HG03521 (cell line): ENCODE data around the gene DLST.
A peak's percentile ranks its signal among the peaks of the same experiment; 100 is the strongest.

Experiments used
- ATAC-seq: cut with Tn5 transposase; IDR thresholded peaks from one replicate; pipeline ENCODE4 v1.9.1; 2021; ENCODE audit warnings: mild to moderate bottlenecking, moderate library complexity; ENCODE audit not compliant: unreplicated experiment

The DLST gene

DNA sequence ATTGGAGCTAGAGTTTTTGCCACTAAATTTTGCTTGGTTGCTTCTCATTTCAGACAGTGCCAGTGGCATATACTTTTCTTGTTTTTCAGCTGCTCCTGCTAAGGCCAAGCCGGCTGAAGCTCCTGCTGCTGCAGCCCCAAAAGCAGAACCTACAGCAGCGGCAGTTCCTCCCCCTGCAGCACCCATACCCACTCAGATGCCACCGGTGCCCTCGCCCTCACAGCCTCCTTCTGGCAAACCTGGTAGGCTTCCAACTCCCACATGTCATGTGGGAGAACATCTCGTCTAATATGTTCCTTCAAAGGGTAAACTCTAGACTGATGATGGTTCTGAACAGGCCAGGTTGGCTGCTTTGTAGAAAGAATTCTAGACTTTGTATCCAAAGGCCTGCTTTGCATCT, 11.0 kb downstream of the DLST start:
- ATAC-seq: no peak

DNA sequence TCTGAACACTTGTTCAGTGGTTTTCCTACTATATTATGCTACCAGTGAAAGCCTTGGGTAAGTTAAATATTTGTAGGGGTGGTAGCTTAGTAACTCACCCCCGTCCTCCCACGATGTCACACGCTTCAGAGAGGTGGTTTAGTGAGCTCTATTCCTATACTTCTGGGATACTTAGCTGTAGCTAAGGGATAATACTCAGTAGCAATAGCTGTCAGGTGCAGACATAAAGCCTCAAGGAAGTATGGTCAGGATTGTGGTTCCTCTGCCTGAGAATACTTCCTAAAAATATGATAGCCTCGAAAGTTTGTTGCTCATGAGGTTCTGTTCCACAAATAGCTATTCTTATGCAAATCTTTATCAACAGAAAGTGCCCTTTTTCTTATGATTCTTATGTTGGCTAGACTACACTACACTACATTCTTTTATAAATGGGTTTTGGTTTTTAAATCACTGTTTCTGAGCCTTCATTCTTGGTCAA, 11.9 kb downstream of the DLST start:
- ATAC-seq: peak; percentile 57

DNA sequence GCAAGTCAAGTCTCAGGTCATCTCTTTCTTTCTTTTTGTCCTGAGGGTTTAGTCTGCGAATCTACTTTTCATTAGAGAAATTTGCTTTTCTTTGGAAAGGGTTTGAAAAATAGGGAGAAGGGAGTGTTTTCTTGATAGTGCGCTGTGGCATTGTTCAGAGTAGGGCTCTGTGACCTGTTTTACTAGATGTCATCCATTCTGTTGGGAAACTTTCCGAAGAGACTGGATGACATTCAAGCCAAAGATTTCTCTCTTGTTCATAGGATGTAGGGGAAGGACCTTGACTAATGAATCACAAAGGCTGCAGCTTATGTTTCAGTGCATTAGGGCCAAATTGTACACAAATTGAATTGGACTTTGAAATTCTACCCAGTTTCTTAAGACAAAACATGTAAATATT, 14.7 kb downstream of the DLST start:
- no peak for ATAC-seq

DNA sequence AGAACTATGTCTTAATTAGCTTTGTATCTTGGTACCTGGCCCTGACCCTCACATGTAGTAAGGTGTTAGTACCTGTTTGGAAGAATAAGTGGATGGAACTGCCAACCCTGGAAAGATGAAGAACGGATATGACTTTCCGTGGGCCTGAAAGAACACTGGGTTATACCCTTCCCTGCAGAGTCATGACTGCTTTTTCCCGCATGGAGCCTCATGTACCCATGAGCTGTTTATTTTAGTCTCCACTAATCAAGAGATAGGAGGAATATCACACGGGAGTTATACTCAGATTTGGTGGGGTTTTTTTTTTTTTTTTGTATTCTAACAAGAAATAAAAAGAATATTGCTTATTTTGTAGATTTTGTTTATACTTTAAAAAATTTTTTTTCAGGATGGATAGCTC, 15.9 kb downstream of the DLST start:
- ATAC-seq: no peak

DNA sequence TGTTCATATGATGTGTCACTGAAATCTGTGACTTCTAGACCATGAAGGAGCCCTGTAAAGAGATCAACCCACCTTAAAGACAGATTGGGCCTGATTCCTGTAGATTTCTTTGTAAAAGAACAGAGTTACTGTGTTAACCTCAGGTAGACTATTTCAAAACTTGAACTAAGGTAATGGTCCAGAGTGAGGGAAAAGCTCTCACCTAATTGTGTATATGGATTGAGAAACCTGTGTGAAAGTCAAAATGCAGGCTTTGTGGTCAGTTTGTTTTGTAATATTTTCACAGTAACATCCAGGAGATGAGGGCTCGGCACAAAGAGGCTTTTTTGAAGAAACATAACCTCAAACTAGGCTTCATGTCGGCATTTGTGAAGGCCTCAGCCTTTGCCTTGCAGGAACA, 16.4 kb downstream of the DLST start:
- no peak for ATAC-seq

DNA sequence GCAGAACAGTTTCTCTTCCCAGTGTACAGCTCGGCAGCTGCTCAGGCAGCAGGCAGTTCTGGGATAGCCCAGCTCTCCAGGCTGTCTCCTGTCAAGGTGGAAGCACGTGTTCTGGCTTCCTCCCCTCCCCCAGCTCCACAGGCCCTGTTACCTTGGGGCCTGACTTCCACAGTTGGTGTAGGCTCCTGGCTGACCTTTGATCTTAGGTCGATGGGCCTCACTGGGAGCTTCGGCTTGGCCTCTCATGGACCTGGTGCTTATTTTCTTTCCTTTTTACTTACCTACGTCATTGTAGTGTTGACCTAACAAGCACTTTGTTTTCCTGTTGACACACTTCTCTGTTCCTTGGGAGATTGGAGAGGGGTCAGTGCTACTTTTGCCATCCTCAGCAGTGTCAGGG, 17.0 kb downstream of the DLST start:
- ATAC-seq: no peak

DNA sequence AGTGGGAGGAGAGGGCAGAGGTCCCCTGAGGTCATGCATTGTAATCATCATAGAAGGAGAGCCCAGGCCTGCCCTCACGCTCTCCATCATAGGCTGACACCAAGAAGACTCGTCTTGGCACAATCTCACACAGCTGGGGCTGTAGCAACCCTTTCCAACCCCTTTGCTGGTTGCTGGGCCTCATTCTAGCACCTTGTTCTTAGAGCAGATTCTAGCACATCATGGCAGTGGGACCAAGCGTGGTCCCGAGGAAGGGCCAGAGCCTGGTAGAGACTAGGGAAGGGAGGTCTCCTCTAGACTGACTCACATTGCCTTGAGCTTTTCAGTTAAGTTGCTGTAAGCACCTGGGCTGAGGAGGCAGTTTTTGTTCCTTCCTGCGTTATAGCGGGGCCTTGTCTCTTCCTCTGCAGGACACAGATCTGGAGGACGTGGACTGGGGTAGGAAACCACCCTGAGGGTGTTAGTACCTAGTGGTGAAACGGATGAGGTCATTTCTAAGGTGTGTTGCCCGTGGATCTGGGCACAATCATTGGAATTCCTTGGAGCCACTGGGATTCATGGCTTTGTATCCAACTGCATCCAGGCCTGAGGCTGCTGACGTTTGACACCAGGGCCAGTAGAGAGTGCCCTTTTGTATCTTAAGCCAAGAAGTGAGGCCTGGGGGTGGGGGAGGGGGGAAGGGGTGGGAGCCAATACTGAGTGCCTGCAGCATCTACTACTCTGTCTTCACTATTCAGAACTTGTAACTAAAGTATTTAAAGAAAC, 21.4 kb downstream of the DLST start:
- no peak for ATAC-seq

DNA sequence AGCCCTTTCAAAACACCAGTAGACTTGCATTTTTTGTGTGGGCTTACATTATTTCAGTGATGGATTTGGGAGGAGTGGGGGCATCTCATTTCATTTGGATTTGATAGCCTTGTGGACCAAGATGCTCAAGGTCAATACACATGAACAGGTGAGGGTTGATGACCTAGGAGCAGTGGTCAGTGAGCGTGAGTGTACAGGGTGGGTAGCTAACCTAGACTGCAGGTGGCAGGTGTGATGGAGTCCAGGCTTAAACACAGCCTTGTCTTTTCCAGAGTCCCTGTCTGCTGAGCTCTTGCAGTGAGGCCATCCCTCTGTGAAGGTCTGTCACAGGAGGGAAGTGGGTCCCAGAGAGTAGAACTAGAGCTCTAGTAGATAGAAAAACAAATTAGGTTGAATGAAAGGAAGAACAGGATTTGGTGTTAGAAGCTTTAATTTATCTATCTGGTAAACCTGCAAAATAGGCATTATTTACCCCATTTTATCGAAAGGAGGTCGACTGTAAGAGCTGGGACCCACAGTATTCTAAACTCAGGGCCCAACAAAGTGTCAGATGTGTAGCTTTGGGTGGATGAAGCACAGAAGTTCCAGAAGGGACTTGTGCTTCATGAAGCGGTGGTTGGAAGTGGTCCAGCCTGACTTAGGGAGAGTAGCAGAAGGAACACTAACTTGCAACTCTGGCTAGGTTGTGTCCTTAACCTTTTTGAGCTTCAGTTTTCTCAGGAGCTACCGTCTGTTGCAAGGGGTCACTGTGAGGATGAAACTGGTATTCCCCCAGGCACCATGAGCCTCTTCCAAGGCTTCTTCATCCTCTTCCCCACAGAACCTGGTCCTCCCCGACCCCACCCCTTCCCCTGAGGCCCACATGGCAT, 23.2 kb downstream of the DLST start:
- ATAC-seq: no peak

DNA sequence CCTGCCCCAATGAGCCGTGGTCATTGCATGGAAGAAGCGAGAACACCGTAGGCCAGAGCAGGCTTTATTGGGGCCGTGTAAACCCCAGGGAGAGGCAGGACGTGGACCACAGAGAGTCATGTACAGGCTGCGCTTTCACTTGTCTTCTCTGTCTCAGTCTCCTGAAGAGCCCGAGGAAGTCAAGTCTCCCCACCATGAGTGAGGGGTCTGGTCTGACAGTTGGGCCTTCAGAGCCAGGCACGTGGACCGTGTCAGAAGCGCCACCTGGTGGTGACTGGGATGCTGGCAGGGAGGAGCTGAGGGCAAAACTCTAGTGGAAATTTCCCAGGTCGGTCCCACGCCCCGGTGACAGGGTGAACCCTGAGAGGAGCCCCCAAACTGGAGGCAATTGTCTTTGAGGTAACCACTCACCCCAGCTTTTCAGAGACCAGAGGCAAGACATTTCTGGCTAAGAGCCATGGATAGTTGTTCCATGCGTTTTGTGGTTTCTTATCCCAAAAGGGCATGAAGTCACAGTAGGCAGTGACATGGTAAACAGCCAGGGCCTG, 24.0 kb downstream of the DLST start:
- ATAC-seq: no peak

DNA sequence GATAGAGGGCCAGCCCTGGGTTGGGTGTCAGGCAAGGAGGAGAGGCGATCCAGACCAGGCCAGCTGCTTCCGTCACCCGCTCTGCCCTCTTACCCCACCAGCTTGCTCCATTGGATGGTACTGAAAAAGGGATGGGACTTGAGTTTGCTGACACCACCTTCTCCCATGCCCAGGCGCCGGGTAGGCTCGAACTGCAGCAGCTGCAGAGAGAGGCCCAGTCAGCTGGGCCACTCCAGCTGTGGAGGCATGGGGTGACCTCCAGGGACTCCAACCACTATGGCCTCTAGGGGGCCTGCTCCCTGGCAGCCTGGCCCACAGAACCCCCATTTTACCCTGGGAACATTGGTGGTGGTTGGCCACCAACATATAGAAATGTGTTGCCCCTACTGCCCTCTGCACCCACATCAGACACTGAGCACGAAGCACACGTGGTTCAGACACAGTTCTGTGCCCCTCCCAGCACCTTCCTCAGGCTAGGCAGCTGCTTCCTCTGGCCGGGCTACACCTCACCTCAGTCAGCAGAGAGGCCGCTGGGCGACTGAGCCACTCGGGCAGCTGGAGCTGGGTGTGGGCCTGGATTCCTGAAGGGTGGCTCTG, 25.3 kb downstream of the DLST start:
- ATAC-seq: no peak

DNA sequence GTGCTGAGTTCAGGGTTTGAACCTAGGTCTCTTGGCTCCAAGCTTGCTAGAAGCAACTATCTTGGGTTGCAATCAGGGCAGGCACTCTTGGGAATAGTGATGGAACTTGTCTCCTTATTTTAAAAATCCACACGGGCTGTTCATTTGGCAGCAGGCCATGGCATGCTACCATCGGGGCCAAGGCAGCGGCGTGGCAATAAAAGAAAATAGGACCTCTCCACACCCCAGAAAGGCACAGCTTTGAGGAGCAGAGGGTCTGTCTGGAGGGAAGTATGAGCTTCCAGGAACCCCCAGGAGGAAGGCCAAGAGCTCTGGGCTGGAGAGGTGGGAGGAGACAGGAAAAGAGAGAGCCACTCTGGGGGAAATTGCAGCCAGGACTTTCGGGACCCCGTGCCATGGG, 26.0 kb downstream of the DLST start:
- ATAC-seq: no peak

DNA sequence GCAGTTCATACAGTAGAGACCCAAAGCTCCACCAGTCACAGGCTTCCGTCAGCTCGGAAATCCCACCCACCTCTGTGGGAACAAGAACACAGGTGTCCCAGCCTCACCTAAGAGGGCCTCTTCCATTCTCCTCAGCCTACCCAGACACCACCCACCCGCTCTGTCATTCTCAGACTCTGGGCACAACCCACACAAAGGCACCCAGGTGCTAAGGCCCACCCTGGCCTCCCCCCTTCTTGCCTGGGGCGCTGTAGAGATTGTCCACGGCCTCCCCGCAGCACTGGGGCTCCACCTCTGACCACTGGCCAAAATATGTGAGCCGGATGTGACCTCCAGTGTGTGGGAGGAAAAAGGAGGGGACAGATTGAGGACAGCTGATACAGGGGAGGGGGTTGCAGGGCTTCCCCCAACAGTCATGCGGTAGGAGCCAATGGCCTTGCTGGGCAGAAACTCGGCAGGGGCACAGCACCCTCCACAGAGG, 27.2 kb downstream of the DLST start:
- ATAC-seq: no peak

DNA sequence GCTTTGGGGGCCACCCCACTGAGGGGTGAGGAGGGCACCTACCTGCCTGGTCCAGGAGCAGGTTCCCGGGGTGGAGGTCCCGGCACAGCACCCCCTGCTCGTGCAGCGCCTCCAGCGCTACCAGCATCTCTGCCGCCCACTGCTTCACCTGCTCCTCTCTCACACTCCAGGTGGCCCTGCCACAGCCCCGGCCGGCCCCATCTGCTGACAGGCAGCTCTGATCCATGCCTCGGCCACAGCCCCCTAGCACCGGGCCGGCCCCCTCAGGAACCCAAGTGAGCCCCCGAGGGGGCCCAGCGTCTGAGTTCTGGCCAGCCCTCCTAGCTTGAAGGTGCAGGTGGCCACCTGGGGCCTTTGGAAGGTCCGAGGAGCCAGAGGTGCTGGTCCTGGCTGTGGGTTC, 27.8 kb downstream of the DLST start:
- no peak for ATAC-seq

DNA sequence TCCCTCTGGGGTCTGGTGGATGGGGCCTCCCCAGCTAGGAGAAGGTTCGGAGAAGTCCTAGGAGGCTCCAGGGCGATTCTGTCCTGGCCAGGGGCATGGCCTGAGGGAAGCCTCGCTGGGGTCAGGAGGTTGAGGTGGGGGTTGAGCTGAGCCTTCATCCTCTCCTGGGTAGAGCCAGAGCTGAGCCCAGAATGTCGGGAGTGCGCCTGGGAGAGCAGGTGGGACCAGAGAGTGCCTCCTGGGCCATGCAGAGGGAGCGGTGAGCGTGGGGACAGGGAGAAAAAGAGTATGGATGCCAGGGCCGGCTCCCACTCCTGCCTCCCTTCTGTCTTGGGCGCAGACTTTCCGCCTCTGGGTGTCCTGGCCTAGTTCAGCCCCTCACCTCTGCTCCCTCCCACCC, 28.2 kb downstream of the DLST start:
- ATAC-seq: no peak

DNA sequence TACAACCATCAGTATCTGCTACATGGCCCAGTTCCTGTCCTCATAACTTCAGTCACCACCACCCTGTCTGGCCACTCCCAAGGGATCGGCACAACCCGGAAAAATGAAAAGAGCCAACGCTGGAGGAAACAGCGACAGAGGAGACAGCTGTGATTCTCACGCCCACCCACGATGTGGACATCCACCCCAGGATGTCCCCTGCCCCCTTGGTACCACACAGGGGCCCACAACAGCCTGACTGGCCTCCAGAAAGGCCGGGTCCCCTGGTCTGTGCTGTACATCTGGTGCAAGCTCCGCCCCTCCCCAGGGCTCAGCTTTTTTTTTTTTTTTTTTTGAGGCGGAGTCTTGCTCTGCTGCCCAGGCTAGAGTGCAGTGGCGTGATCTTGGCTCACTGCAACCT, 28.8 kb downstream of the DLST start:
- ATAC-seq: no peak

DNA sequence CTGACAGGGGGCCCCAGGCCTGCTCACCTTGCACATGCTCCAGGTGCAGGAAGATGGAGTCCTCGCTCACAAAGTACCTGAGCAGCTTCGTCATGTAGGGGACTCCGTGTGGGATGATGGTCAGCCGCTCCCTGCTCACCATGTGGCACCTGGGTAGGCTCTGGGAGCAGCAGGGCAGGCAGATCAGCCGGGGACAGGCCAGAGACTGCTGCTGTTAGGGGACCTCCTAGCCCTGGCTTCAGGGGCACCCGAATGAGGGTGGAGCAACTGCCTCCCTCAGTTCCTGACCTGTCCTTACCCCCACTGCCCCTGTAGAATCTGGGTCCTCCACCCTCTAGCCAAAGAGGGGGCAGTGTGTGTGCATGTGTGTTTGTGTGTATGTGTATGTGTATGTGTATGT, 29.5 kb downstream of the DLST start:
- no peak for ATAC-seq

DNA sequence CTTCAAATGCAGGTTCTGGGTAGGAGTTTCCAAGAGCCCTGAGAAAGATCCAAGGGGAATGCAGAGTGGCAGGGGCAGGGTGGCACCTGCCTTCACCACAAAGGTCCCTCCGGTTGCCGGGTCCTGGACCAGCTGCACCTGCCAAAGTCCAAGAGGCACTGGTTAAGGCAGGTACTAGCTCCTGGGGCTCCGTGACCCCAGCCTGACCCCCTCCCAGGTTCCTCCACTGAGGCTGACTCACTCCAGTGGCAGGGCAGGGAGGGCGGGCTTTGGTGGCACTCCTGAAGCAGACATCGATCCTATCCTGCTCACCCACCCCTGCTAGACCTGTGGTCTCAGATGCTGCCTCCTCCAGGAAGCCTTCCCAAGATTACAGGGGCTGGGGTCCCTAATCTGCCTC, 30.0 kb downstream of the DLST start:
- no peak for ATAC-seq

DNA sequence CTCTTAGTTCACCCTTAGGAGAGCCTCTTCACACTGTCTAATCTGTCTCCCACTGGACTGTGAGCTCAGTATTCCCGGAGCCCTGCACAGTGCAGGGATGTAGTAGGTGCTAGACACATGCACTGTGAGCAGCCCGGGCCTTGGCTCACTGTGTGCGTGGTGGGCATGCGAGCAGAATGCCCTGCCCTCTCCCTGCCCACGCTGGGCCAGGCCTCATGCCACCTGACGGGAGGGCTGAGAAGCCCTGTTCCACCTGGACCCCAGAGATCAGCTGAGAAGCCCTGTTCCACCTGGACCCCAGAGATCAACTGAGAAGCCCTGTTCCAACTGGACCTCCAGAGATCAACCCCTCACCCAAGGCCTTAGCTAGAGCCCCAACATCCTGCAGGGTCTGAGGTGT, 30.4 kb downstream of the DLST start:
- ATAC-seq: no peak

DNA sequence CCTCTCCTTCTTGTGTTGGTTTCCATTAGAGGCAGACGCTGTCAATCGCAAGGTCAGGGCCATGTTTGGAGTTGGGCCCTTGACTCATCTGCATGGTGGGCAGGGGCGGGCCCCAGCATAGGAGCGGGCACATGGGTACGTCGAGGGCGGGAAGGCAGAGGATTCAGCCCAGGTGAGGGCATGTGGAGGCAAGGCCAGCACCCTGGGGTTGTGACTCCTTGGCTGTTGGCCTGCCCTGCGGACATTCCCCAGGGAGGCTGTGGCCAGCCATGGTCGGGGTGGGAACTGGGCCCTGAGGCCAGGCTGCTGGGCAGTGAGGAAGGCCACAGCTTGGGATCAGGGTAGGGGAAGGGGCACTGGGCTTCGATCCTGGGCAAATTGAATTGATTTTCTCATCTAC, 31.1 kb downstream of the DLST start:
- no peak for ATAC-seq

DNA sequence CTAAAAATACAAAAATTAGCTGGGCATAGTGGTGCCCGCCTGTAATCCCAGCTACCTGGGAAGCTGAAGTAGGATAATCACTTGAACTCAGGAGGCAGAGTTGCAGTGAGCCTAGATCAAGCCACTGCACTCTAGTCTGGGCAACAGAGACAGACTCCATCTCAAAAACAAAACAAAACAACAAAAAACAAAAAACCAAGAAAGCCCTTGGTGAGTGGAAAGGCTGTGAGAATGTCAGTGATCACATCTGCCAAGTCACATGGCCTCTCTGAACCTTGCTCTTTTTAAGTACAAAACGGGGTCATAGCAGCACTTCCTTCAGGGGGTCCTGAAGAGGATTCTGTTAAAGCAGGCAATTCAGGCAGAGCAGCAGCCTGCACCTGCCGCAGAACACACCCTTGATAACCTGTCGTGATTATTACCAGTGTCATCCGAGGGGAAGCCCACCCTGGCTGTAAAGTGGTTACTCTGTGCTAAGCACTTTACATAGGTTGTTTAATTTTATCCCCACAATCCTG, 31.7 kb downstream of the DLST start:
- ATAC-seq: no peak

DNA sequence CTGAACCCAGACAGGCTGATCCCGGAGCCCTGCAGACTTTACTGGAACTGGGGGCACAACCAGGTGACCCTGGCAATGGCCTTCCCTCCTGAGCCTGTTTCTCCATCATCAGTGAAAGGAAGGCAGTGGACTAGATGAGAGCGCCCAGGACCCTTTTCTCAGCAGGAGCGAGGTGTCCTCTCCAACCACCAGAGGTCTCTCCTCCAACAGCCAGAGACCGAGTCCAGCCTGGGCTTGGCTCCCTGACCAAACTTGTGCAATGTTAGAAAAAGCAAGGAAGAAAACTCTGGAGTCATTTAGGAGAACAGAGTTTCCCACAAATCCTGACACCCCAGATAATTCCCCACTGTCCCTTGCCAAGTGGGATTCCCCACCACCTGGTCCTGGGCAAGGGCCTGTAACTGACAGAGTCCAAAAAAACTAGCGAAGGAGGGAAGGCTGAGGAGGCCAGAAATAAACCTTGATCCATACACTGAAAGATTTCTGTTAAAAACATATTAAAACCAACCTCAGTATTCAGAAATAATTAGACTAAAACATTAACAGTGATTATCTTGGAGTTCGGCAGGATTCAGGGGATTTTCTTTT, 32.4 kb downstream of the DLST start:
- ATAC-seq: no peak
